HEK293 (cell line): ENCODE results near the gene RLN3.

Experiments
- ZNF785 ChIP-seq: fragments of 450-650 bp; formaldehyde crosslinking; IDR thresholded peaks from 2 replicates; pipeline ENCODE4 v1.5.1; 2016; ENCODE audit warnings: missing biosample characterization, missing genetic modification characterization
- TF ChIP-seq, protein P1 (sequence below): fragments of 450-650 bp; IDR thresholded peaks from 2 replicates; pipeline ENCODE4 v1.5.1; 2018; ENCODE audit warnings: missing biosample characterization, missing genetic modification characterization
- TF ChIP-seq, protein P2 (sequence below): fragments of 450-650 bp; formaldehyde crosslinking; IDR thresholded peaks from 2 replicates; pipeline ENCODE4 v1.5.1; 2016; ENCODE audit warnings: missing biosample characterization, missing genetic modification characterization
- TF ChIP-seq, protein P3 (sequence below): fragments of 450-650 bp; formaldehyde crosslinking; conservative IDR thresholded peaks from 2 replicates; pipeline ENCODE4 v1.5.1; 2016; ENCODE audit warnings: low read depth, missing biosample characterization, missing genetic modification characterization

DNA sequence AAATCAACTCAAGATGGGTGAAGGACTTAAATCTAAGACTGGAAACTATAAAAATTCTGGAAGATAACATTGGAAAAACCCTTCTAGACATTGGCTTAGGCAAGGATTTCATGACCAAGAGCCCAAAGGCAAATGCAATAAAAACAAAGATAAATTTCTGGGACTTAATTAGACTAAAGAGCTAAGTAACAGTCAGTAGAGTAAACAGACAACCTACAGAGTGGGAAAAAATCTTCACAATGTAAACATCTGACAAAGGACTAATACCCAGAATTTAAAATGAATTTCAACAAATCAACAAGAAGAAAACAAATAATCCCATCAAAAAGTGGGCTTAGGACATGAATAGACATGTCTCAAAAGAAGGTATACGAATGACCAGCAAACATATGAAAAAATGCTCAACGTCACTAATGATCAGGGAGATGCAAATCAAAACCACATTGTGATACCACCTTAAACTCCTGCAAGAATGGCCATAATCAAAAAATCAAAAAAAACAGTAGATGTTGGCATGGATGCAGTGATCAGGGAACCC, 15.5 kb upstream of the RLN3 start:
- TF ChIP-seq, protein P1, sequence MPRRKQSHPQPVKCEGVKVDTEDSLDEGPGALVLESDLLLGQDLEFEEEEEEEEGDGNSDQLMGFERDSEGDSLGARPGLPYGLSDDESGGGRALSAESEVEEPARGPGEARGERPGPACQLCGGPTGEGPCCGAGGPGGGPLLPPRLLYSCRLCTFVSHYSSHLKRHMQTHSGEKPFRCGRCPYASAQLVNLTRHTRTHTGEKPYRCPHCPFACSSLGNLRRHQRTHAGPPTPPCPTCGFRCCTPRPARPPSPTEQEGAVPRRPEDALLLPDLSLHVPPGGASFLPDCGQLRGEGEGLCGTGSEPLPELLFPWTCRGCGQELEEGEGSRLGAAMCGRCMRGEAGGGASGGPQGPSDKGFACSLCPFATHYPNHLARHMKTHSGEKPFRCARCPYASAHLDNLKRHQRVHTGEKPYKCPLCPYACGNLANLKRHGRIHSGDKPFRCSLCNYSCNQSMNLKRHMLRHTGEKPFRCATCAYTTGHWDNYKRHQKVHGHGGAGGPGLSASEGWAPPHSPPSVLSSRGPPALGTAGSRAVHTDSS, result no peak
- TF ChIP-seq, protein P2, sequence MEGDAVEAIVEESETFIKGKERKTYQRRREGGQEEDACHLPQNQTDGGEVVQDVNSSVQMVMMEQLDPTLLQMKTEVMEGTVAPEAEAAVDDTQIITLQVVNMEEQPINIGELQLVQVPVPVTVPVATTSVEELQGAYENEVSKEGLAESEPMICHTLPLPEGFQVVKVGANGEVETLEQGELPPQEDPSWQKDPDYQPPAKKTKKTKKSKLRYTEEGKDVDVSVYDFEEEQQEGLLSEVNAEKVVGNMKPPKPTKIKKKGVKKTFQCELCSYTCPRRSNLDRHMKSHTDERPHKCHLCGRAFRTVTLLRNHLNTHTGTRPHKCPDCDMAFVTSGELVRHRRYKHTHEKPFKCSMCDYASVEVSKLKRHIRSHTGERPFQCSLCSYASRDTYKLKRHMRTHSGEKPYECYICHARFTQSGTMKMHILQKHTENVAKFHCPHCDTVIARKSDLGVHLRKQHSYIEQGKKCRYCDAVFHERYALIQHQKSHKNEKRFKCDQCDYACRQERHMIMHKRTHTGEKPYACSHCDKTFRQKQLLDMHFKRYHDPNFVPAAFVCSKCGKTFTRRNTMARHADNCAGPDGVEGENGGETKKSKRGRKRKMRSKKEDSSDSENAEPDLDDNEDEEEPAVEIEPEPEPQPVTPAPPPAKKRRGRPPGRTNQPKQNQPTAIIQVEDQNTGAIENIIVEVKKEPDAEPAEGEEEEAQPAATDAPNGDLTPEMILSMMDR (tag by site-specific recombination), result no peak
- TF ChIP-seq ZNF785, result no peak
- TF ChIP-seq, protein P3, sequence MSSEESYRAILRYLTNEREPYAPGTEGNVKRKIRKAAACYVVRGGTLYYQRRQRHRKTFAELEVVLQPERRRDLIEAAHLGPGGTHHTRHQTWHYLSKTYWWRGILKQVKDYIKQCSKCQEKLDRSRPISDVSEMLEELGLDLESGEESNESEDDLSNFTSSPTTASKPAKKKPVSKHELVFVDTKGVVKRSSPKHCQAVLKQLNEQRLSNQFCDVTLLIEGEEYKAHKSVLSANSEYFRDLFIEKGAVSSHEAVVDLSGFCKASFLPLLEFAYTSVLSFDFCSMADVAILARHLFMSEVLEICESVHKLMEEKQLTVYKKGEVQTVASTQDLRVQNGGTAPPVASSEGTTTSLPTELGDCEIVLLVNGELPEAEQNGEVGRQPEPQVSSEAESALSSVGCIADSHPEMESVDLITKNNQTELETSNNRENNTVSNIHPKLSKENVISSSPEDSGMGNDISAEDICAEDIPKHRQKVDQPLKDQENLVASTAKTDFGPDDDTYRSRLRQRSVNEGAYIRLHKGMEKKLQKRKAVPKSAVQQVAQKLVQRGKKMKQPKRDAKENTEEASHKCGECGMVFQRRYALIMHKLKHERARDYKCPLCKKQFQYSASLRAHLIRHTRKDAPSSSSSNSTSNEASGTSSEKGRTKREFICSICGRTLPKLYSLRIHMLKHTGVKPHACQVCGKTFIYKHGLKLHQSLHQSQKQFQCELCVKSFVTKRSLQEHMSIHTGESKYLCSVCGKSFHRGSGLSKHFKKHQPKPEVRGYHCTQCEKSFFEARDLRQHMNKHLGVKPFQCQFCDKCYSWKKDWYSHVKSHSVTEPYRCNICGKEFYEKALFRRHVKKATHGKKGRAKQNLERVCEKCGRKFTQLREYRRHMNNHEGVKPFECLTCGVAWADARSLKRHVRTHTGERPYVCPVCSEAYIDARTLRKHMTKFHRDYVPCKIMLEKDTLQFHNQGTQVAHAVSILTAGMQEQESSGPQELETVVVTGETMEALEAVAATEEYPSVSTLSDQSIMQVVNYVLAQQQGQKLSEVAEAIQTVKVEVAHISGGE (tag by site-specific recombination), result no peak
